Activated T-helper 9 cell treated with anti-CD3 and anti-CD28 coated beads, Interleukin-2, amount 50 U/mL, for 16 hours (primary cell): ENCODE results near the gene GOLGA8N.
A peak's percentile ranks its signal among the peaks of the same experiment; 100 is the strongest.
"Not testable (repeated sequence)": the region's sequence is repeated elsewhere in the genome, so short reads cannot be mapped to it uniquely, and the experiment has no call there.

Experiments used
- DNase-seq: peaks from one replicate; pipeline ENCODE4 v3.0.0-alpha.2; 2020; ENCODE audit warnings: low read depth

The GOLGA8N gene

GRCh38 chr15:32593151-32593550, at the start of gene GOLGA8N:
Gene GOLGA8N, plus strand, starts transcription at chr15:32593456.
- DNase-seq: not testable (repeated sequence)

- not testable (repeated sequence) for DNase-seq
Measured at GRCh38 chr15:32543456-32543855, 49.8 kb upstream of the GOLGA8N start.

GRCh38 chr15:32545129-32545528, 48.1 kb upstream of the GOLGA8N start:
- DNase-seq: not testable (repeated sequence)

- DNase-seq: not testable (repeated sequence)
Measured at GRCh38 chr15:32554587-32554986, 38.7 kb upstream of the GOLGA8N start.

- DNase-seq: not testable (repeated sequence)
Measured at GRCh38 chr15:32562198-32562597, 31.1 kb upstream of the GOLGA8N start.

- not testable (repeated sequence) for DNase-seq
Measured at GRCh38 chr15:32568988-32569387, 24.3 kb upstream of the GOLGA8N start.

GRCh38 chr15:32578482-32578881, 14.8 kb upstream of the GOLGA8N start:
- not testable (repeated sequence) for DNase-seq

GRCh38 chr15:32585844-32586243, 7.4 kb upstream of the GOLGA8N start:
- DNase-seq: not testable (repeated sequence)

- DNase-seq: not testable (repeated sequence)
Measured at GRCh38 chr15:32609518-32609917, 16.3 kb downstream of the GOLGA8N start.

GRCh38 chr15:32610719-32611118, 17.5 kb downstream of the GOLGA8N start:
- not testable (repeated sequence) for DNase-seq

GRCh38 chr15:32614712-32615050, 21.4 kb downstream of the GOLGA8N start:
- DNase-seq: not testable (repeated sequence)

GRCh38 chr15:32615051-32615870, 22.0 kb downstream of the GOLGA8N start, which contains the start of gene ARHGAP11A:
Gene ARHGAP11A, plus strand, starts transcription at chr15:32615504. Its CDS starts 708 bp downstream, at chr15:32616212.
- peak; percentile 71 for DNase-seq

- DNase-seq: not testable (repeated sequence)
Measured at GRCh38 chr15:32615871-32616426, 22.7 kb downstream of the GOLGA8N start.

- no peak for DNase-seq
Measured at GRCh38 chr15:32636410-32636809, 43.2 kb downstream of the GOLGA8N start.

GRCh38 chr15:32636908-32637567, 43.8 kb downstream of the GOLGA8N start:
- no peak for DNase-seq

GRCh38 chr15:32637704-32638103, 44.4 kb downstream of the GOLGA8N start:
- no peak for DNase-seq

GRCh38 chr15:32641517-32642059, 48.3 kb downstream of the GOLGA8N start, which contains the start of gene SCG5:
Gene SCG5, plus strand, starts transcription at chr15:32641710. Its CDS starts 1,883 bp downstream, at chr15:32643593.
- DNase-seq: no peak

GRCh38 chr15:32642667-32643435, 49.6 kb downstream of the GOLGA8N start:
- DNase-seq: no peak

GRCh38 chr15:32643907-32644445, 50.7 kb downstream of the GOLGA8N start:
- no peak for DNase-seq

- no peak for DNase-seq
Measured at GRCh38 chr15:32646291-32646690, 53.0 kb downstream of the GOLGA8N start.

GRCh38 chr15:32649342-32649741, 56.1 kb downstream of the GOLGA8N start:
- DNase-seq: no peak
